ENCODE data around the gene CPEB3. TPM values are rescaled to one million over a fixed set of nuclear protein-coding genes. Genes with fewer than 3 reads are reported as not detected.
"Not testable (repeated sequence)": the region's sequence is repeated elsewhere in the genome, so short reads cannot be mapped to it uniquely, and the experiment has no call there.

Gene CPEB3
- polyA plus RNA-seq, 2 donors: 1.9 to 2.3 TPM

- no peak overlapping the region for H3K27ac ChIP-seq (ENCODE audit: low read depth in 2 of 2, low read length in 1 of 2)
- no peaks in the 10 kb centered on the region for H3K4me1 ChIP-seq (ENCODE audit: control insufficient read depth in 2 of 2, insufficient read depth in 2 of 2, low read length in 1 of 2)
- H3K27me3 ChIP-seq (ENCODE audit: control insufficient read depth in 1 of 2, insufficient read depth in 2 of 2, low read length in 2 of 2): no peaks in the 10 kb centered on the region
- H3K4me3 ChIP-seq (ENCODE audit: low read depth in 1 of 2, low read length in 2 of 2): no peak overlapping the region
- no peaks in the 10 kb centered on the region for H3K9me3 ChIP-seq (ENCODE audit: control insufficient read depth in 2 of 2, insufficient read depth in 1 of 2, low read depth in 1 of 2, low read length in 1 of 2)
- no peaks in the 10 kb centered on the region for H3K36me3 ChIP-seq (ENCODE audit: control insufficient read depth in 2 of 2, insufficient read depth in 2 of 2, low read length in 1 of 2)
- 75 to 77% methylated on average over 8 of the region's 8 CpGs for WGBS, 2 donors
These were observed 133.8 kb downstream of the CPEB3 start for GRCh38 chr10:92156874-92157773.

DNA sequence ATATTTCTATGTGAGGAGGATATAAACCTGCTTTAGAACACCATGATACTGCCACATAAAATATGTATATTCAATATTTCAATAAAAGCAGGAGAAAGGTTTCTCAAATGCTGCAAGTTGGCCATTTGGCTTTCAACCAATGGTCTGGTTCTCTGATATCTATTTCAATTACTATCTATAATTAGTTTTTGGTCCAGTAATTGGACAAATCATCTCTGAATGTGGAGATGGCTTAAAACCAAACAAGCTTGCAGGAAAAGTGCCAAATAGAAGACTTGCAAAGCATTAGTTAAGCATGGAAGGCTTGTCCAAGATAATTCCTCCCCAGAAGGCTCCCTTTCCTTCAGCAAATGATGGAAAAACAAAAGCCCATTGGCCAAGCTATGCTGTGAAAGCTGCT lies 140.1 kb downstream of the CPEB3 start:
- Histone ChIP-seq H3K4me1 (ENCODE audit: control insufficient read depth in 2 of 2, insufficient read depth in 2 of 2, low read length in 1 of 2) (no peaks in the 10 kb centered on the region), H3K27ac (ENCODE audit: low read depth in 2 of 2, low read length in 1 of 2) (no peak overlapping the region), H3K27me3 (ENCODE audit: control insufficient read depth in 1 of 2, insufficient read depth in 2 of 2, low read length in 2 of 2) (no peaks in the 10 kb centered on the region), H3K4me3 (ENCODE audit: low read depth in 1 of 2, low read length in 2 of 2) (no peak overlapping the region), H3K9me3 (ENCODE audit: control insufficient read depth in 2 of 2, insufficient read depth in 1 of 2, low read depth in 1 of 2, low read length in 1 of 2) (no peaks in the 10 kb centered on the region), H3K36me3 (ENCODE audit: control insufficient read depth in 2 of 2, insufficient read depth in 2 of 2, low read length in 1 of 2) (no peaks in the 10 kb centered on the region)

- H3K27me3 ChIP-seq (ENCODE audit: control insufficient read depth in 1 of 2, insufficient read depth in 2 of 2, low read length in 2 of 2): no peaks in the 10 kb centered on the region
- H3K4me3 ChIP-seq (ENCODE audit: low read depth in 1 of 2, low read length in 2 of 2): no peak overlapping the region
- H3K27ac ChIP-seq (ENCODE audit: low read depth in 2 of 2, low read length in 1 of 2): no peak overlapping the region
- H3K36me3 ChIP-seq (ENCODE audit: control insufficient read depth in 2 of 2, insufficient read depth in 2 of 2, low read length in 1 of 2): peaks cover 0 to 1% of the 10 kb centered on the region in 2 donors
- whole genome bisulfite sequencing, 2 donors: 77 to 86% methylated on average over 1 of the region's 1 CpG
- no peaks in the 10 kb centered on the region for H3K4me1 ChIP-seq (ENCODE audit: control insufficient read depth in 2 of 2, insufficient read depth in 2 of 2, low read length in 1 of 2)
- no peaks in the 10 kb centered on the region for H3K9me3 ChIP-seq (ENCODE audit: control insufficient read depth in 2 of 2, insufficient read depth in 1 of 2, low read depth in 1 of 2, low read length in 1 of 2)
These were observed 141.6 kb downstream of the CPEB3 start for GRCh38 chr10:92149261-92149660.

GRCh38 chr10:92146781-92147180 lies 144.1 kb downstream of the CPEB3 start:
- H3K27ac ChIP-seq (ENCODE audit: low read depth in 2 of 2, low read length in 1 of 2): no peak overlapping the region

DNA sequence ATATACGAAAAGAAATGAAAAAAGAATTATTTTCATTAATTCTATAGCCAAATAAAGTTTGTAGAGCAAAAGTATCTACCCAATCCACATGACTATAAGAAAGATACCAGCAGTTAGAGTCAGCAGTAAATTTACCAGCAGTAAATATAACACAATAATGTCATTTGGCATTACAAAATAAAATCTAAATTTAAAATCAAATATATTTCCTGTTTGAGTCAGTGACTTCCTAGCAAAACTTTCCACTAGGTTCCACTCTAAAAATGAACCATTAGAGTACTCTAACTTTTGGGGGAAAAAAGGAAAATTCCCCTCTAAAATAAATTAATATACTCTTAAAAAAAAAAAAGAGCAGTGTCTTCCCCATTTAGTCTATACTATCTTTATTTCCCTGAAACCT lies 144.8 kb downstream of the CPEB3 start:
- no peaks in the 10 kb centered on the region for H3K9me3 ChIP-seq (ENCODE audit: control insufficient read depth in 2 of 2, insufficient read depth in 1 of 2, low read depth in 1 of 2, low read length in 1 of 2)
- no peak overlapping the region for H3K4me3 ChIP-seq (ENCODE audit: low read depth in 1 of 2, low read length in 2 of 2)
- H3K36me3 ChIP-seq (ENCODE audit: control insufficient read depth in 2 of 2, insufficient read depth in 2 of 2, low read length in 1 of 2): peaks cover 0 to 2% of the 10 kb centered on the region in 2 donors
- H3K27ac ChIP-seq (ENCODE audit: low read depth in 2 of 2, low read length in 1 of 2): no peak overlapping the region
- H3K4me1 ChIP-seq (ENCODE audit: control insufficient read depth in 2 of 2, insufficient read depth in 2 of 2, low read length in 1 of 2): no peaks in the 10 kb centered on the region
- H3K27me3 ChIP-seq (ENCODE audit: control insufficient read depth in 1 of 2, insufficient read depth in 2 of 2, low read length in 2 of 2): no peaks in the 10 kb centered on the region
- 83% methylated on average over 1 of the region's 1 CpG for WGBS, 2 donors

More at GRCh38 chr10:92146781-92147180, 144.1 kb downstream of the CPEB3 start:
- H3K4me3 ChIP-seq (ENCODE audit: low read depth in 1 of 2, low read length in 2 of 2): no peak overlapping the region
- no peaks in the 10 kb centered on the region for H3K27me3 ChIP-seq (ENCODE audit: control insufficient read depth in 1 of 2, insufficient read depth in 2 of 2, low read length in 2 of 2)
- H3K9me3 ChIP-seq (ENCODE audit: control insufficient read depth in 2 of 2, insufficient read depth in 1 of 2, low read depth in 1 of 2, low read length in 1 of 2): no peaks in the 10 kb centered on the region
- peaks cover 0 to 2% of the 10 kb centered on the region in 2 donors for H3K36me3 ChIP-seq (ENCODE audit: control insufficient read depth in 2 of 2, insufficient read depth in 2 of 2, low read length in 1 of 2)
- H3K4me1 ChIP-seq (ENCODE audit: control insufficient read depth in 2 of 2, insufficient read depth in 2 of 2, low read length in 1 of 2): no peaks in the 10 kb centered on the region
- WGBS, 2 donors: 87 to 90% methylated on average over 6 of the region's 6 CpGs

DNA sequence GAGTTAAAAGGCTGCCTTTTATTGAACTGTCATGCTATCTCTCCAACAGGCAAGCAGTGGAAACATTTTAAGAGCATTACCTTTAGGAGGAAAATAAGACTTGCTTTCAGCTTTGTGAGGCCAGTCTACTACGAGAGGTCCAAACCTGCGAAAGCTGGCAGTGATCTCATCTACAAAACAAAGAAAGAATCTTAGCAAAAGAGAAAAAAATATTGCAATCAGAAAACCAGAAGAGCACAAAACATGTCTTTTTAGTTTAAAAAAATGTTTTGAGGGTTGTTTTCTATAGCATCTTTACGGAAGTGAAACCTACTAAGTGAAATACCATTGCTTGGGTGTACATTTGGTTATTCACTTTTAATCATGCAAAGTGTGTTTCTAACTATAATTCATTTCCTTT lies 147.9 kb downstream of the CPEB3 start:
- no peak overlapping the region for H3K27ac ChIP-seq (ENCODE audit: low read depth in 2 of 2, low read length in 1 of 2)

GRCh38 chr10:92142512-92142911 lies 148.4 kb downstream of the CPEB3 start:
- H3K4me3 ChIP-seq (ENCODE audit: low read depth in 1 of 2, low read length in 2 of 2): no peak overlapping the region
- H3K27ac ChIP-seq (ENCODE audit: low read depth in 2 of 2, low read length in 1 of 2): no peak overlapping the region
- 75 to 76% methylated on average over 1 of the region's 1 CpG for WGBS, 2 donors
- no peaks in the 10 kb centered on the region for H3K27me3 ChIP-seq (ENCODE audit: control insufficient read depth in 1 of 2, insufficient read depth in 2 of 2, low read length in 2 of 2)
- H3K4me1 ChIP-seq (ENCODE audit: control insufficient read depth in 2 of 2, insufficient read depth in 2 of 2, low read length in 1 of 2): no peaks in the 10 kb centered on the region
- H3K9me3 ChIP-seq (ENCODE audit: control insufficient read depth in 2 of 2, insufficient read depth in 1 of 2, low read depth in 1 of 2, low read length in 1 of 2): no peaks in the 10 kb centered on the region
- H3K36me3 ChIP-seq (ENCODE audit: control insufficient read depth in 2 of 2, insufficient read depth in 2 of 2, low read length in 1 of 2): peaks cover 2% of the 10 kb centered on the region in 2 donors

More for the DNA sequence above, 147.9 kb downstream of the CPEB3 start:
- Histone ChIP-seq H3K36me3 (ENCODE audit: control insufficient read depth in 2 of 2, insufficient read depth in 2 of 2, low read length in 1 of 2) (peaks cover 2% of the 10 kb centered on the region in 2 donors), H3K4me3 (ENCODE audit: low read depth in 1 of 2, low read length in 2 of 2) (no peak overlapping the region), H3K27me3 (ENCODE audit: control insufficient read depth in 1 of 2, insufficient read depth in 2 of 2, low read length in 2 of 2) (no peaks in the 10 kb centered on the region), H3K4me1 (ENCODE audit: control insufficient read depth in 2 of 2, insufficient read depth in 2 of 2, low read length in 1 of 2) (no peaks in the 10 kb centered on the region), H3K9me3 (ENCODE audit: control insufficient read depth in 2 of 2, insufficient read depth in 1 of 2, low read depth in 1 of 2, low read length in 1 of 2) (no peaks in the 10 kb centered on the region)
- WGBS, 2 donors: 74 to 79% methylated on average over 3 of the region's 3 CpGs

- WGBS, 2 donors: no CpG with 5 or more reads among the region's 3 CpGs
- H3K27me3 ChIP-seq (ENCODE audit: control insufficient read depth in 1 of 2, insufficient read depth in 2 of 2, low read length in 2 of 2); H3K9me3 ChIP-seq (ENCODE audit: control insufficient read depth in 2 of 2, insufficient read depth in 1 of 2, low read depth in 1 of 2, low read length in 1 of 2); H3K36me3 ChIP-seq (ENCODE audit: control insufficient read depth in 2 of 2, insufficient read depth in 2 of 2, low read length in 1 of 2); H3K27ac ChIP-seq (ENCODE audit: low read depth in 2 of 2, low read length in 1 of 2); H3K4me3 ChIP-seq (ENCODE audit: low read depth in 1 of 2, low read length in 2 of 2); H3K4me1 ChIP-seq (ENCODE audit: control insufficient read depth in 2 of 2, insufficient read depth in 2 of 2, low read length in 1 of 2): not testable (repeated sequence)
These were observed 149.7 kb downstream of the CPEB3 start for GRCh38 chr10:92141147-92141546.

DNA sequence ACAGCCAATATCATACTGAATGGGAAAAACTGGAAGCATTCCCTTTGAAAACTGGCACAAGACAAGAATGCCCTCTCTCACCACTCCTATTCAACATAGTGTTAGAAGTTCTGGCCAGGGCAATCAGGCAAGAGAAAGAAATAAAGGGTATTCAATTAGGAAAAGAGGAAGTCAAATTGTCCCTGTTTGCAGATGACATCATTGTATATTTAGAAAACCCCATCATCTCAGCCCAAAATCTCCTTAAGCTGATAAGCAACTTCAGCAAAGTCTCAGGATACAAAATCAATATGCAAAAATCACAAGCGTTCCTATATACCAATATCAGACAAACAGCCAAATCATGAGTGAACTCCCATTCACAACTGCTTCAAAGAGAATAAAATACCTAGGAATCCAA lies 156.8 kb downstream of the CPEB3 start:
- not testable (repeated sequence) for H3K27me3 ChIP-seq (ENCODE audit: control insufficient read depth in 1 of 2, insufficient read depth in 2 of 2, low read length in 2 of 2); H3K4me1 ChIP-seq (ENCODE audit: control insufficient read depth in 2 of 2, insufficient read depth in 2 of 2, low read length in 1 of 2); H3K27ac ChIP-seq (ENCODE audit: low read depth in 2 of 2, low read length in 1 of 2); H3K36me3 ChIP-seq (ENCODE audit: control insufficient read depth in 2 of 2, insufficient read depth in 2 of 2, low read length in 1 of 2); H3K9me3 ChIP-seq (ENCODE audit: control insufficient read depth in 2 of 2, insufficient read depth in 1 of 2, low read depth in 1 of 2, low read length in 1 of 2); H3K4me3 ChIP-seq (ENCODE audit: low read depth in 1 of 2, low read length in 2 of 2)
- 83 to 96% methylated on average over 1 of the region's 1 CpG for WGBS, 2 donors

DNA sequence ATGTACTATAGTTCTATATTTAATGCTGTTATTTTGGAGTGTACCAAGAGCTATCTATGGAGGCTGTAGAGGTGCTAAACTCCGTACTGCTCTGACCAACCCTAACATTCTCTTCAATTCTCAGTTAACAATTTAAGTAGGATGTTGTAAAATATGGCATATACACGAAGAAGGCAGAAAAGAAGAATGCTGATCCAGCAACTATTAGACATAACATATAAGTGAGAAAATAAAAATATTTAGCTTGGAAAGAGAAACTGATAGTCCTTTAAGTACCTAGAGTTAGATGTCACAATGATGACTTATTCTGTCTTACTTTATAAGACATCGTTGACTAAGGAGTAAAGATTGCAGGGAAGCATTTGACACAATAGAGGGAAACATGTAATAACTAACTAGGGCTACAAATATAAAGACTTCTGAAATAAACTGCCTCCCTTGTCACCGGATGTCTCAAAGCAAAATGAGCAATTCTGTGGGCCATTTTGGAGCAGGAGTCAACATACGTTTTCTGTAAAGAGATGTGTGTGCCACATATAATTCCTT lies 159.5 kb downstream of the CPEB3 start:
- no peaks in the 10 kb centered on the region for H3K36me3 ChIP-seq (ENCODE audit: control insufficient read depth in 2 of 2, insufficient read depth in 2 of 2, low read length in 1 of 2)
- no peaks in the 10 kb centered on the region for H3K27me3 ChIP-seq (ENCODE audit: control insufficient read depth in 1 of 2, insufficient read depth in 2 of 2, low read length in 2 of 2)
- H3K4me3 ChIP-seq (ENCODE audit: low read depth in 1 of 2, low read length in 2 of 2): no peak overlapping the region
- H3K9me3 ChIP-seq (ENCODE audit: control insufficient read depth in 2 of 2, insufficient read depth in 1 of 2, low read depth in 1 of 2, low read length in 1 of 2): no peaks in the 10 kb centered on the region
- 86% methylated on average over 5 of the region's 5 CpGs for WGBS, 2 donors
- H3K27ac ChIP-seq (ENCODE audit: low read depth in 2 of 2, low read length in 1 of 2): no peak overlapping the region
- H3K4me1 ChIP-seq (ENCODE audit: control insufficient read depth in 2 of 2, insufficient read depth in 2 of 2, low read length in 1 of 2): peaks cover 0 to 2% of the 10 kb centered on the region in 2 donors

Data from esophagus (tissue), 2 donors.